HEK293 (cell line): ENCODE data around the gene YAF2.

Source experiments
- KLF9 ChIP-seq: fragments of 450-650 bp; formaldehyde crosslinking; IDR thresholded peaks from 2 replicates; pipeline ENCODE4 v1.5.1; 2016; ENCODE audit warnings: missing biosample characterization, missing genetic modification characterization, low read depth
- MEIS1 ChIP-seq: sonication (generic); formaldehyde crosslinking; IDR thresholded peaks from 2 replicates; pipeline ENCODE4 v1.8.1; 2022; ENCODE audit warnings: missing genetic modification reagents, mild to moderate bottlenecking, borderline replicate concordance
- MYNN ChIP-seq: fragments of 450-650 bp; formaldehyde crosslinking; IDR thresholded peaks from 2 replicates; pipeline ENCODE4 v1.5.1; 2016; ENCODE audit warnings: missing biosample characterization, missing genetic modification characterization, borderline replicate concordance
- ZNF121 ChIP-seq: fragments of 450-650 bp; formaldehyde crosslinking; IDR thresholded peaks from 2 replicates; pipeline ENCODE4 v1.5.1; 2016; ENCODE audit warnings: missing biosample characterization, missing genetic modification characterization
- ZNF155 ChIP-seq: fragments of 450-650 bp; formaldehyde crosslinking; IDR thresholded peaks from 2 replicates; pipeline ENCODE4 v1.5.1; 2016; ENCODE audit warnings: missing biosample characterization, missing genetic modification characterization
- ZNF248 ChIP-seq: fragments of 450-650 bp; formaldehyde crosslinking; IDR thresholded peaks from 2 replicates; pipeline ENCODE4 v1.5.1; 2017; ENCODE audit warnings: missing biosample characterization, missing genetic modification characterization
- ZNF623 ChIP-seq: fragments of 450-650 bp; formaldehyde crosslinking; IDR thresholded peaks from 2 replicates; pipeline ENCODE4 v1.5.1; 2016; ENCODE audit warnings: missing biosample characterization, missing genetic modification characterization
- ZNF660 ChIP-seq: fragments of 450-650 bp; IDR thresholded peaks from 2 replicates; pipeline ENCODE4 v1.5.1; 2018; ENCODE audit warnings: missing biosample characterization, mild to moderate bottlenecking, missing genetic modification characterization
- TF ChIP-seq, protein P1 (sequence below): fragments of 450-650 bp; formaldehyde crosslinking; IDR thresholded peaks from 2 replicates; pipeline ENCODE4 v1.5.1; 2016; ENCODE audit warnings: missing biosample characterization, missing genetic modification characterization

DNA sequence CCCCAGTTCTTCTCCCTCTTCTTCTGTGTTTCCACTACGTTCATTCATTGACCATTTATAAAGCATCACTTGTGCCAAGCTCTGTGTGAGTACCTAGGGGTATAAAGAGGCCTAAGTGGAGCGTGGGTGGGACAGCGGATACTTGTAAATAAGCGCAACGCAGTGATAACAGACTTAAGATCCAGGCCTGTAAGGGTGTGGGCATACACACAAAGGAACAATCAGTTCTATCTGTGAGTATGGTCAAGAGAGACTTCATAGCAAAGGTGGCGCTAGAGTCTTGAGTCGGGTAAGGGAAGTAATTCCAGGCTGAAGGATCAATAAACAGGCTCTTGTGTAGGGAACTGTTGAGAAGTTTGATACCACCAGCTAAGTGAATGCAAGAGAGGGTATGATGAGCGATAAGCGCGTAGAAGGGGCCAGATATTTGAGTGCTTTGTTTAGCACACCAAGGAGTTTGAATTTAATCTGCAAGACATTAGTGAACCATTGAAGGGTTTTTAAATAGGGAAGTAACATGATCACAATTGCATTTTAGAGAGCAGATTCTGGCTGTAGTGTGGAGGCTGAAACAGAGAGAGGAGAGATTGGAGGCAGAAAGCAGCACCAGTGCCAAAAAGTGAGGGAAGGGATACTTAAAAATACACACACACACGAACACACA, 92.4 kb downstream of the YAF2 start:
- TF ChIP-seq ZNF155 (tag by site-specific recombination) (no peak), MYNN (tag by site-specific recombination) (no peak), ZNF623 (no peak), MEIS1 (CRISPR knock-in tag) (no peak), ZNF121 (tag by site-specific recombination) (no peak), ZNF248 (no peak), KLF9 (tag by site-specific recombination) (no peak), ZNF660 (tag by site-specific recombination) (no peak)
- TF ChIP-seq, protein P1, sequence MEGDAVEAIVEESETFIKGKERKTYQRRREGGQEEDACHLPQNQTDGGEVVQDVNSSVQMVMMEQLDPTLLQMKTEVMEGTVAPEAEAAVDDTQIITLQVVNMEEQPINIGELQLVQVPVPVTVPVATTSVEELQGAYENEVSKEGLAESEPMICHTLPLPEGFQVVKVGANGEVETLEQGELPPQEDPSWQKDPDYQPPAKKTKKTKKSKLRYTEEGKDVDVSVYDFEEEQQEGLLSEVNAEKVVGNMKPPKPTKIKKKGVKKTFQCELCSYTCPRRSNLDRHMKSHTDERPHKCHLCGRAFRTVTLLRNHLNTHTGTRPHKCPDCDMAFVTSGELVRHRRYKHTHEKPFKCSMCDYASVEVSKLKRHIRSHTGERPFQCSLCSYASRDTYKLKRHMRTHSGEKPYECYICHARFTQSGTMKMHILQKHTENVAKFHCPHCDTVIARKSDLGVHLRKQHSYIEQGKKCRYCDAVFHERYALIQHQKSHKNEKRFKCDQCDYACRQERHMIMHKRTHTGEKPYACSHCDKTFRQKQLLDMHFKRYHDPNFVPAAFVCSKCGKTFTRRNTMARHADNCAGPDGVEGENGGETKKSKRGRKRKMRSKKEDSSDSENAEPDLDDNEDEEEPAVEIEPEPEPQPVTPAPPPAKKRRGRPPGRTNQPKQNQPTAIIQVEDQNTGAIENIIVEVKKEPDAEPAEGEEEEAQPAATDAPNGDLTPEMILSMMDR (tag by site-specific recombination): peak; percentile 16; the same call in 1 of the 2 replicates
